Thymus (tissue), 11 donors: ENCODE data around the gene DIP2C. TPM values are rescaled to one million over a fixed set of nuclear protein-coding genes. Genes with fewer than 3 reads are reported as not detected.
"Not testable (repeated sequence)": the region's sequence is repeated elsewhere in the genome, so short reads cannot be mapped to it uniquely, and the experiment has no call there.

Experiments used
- DNase-seq, 9 donors: peaks; one replicate each; pipeline ENCODE4 v3.0.0-alpha.2; 2013; ENCODE audit warnings: low spot score in 9 of 9, low read depth in 6 of 9, missing footprints in 1 of 9
- H3K27ac ChIP-seq, 2 donors: one replicate each; pipeline ENCODE4 v1.5.1; 2013; ENCODE audit warnings: control low read depth in 1 of 2, low read depth in 1 of 2, low read length in 1 of 2, mild to moderate bottlenecking in 1 of 2, moderate library complexity in 1 of 2
- H3K27me3 ChIP-seq, 2 donors: one replicate each; pipeline ENCODE4 v1.5.1; 2013; ENCODE audit warnings: low read length in 1 of 2; ENCODE audit not compliant: control insufficient read depth in 2 of 2, insufficient read depth in 1 of 2
- H3K36me3 ChIP-seq, 2 donors: one replicate each; pipeline ENCODE4 v1.5.1; 2013; ENCODE audit warnings: low read length in 1 of 2, mild to moderate bottlenecking in 1 of 2, moderate library complexity in 1 of 2; ENCODE audit not compliant: control insufficient read depth in 2 of 2, insufficient read depth in 2 of 2
- H3K4me1 ChIP-seq, 2 donors: one replicate each; pipeline ENCODE4 v1.5.1; 2013; ENCODE audit warnings: low read length in 2 of 2; ENCODE audit not compliant: control insufficient read depth in 2 of 2, insufficient read depth in 2 of 2
- H3K4me3 ChIP-seq, 2 donors: one replicate each; pipeline ENCODE4 v1.5.1; 2013; ENCODE audit warnings: low read length in 2 of 2, control low read depth in 1 of 2, mild to moderate bottlenecking in 1 of 2
- H3K9me3 ChIP-seq, 2 donors: one replicate each; pipeline ENCODE4 v1.5.1; 2013; ENCODE audit warnings: low read length in 1 of 2, mild to moderate bottlenecking in 1 of 2; ENCODE audit not compliant: control insufficient read depth in 2 of 2, insufficient read depth in 1 of 2
- WGBS: extraction: QIAGEN DNeasy Blood & Tissue Kit; methylation state at CpG from one replicate; pipeline ENCODE4 v1.1.7; 2013; 5-methylcytosine and 5-hydroxymethylcytosine counted together
- polyA plus RNA-seq: library from polyadenylated mRNA; stranded (reverse); fragments of 200-250 nt; gene quantifications from one replicate; pipeline ENCODE4 v1.2.3, GENCODE V29; 2013
- total RNA-seq: library from RNA; stranded (reverse); fragments of 120-200 nt; gene quantifications from one replicate; pipeline ENCODE4 v1.2.4, GENCODE V29; 2013
- donor health status: healthy.

Gene DIP2C
- total and polyA plus RNA-seq, 2 donors: 2.2 to 3.4 TPM

GRCh38 chr10:657816-658350, 31.6 kb downstream of the DIP2C start:
- not testable (repeated sequence) for DNase-seq, H3K36me3 ChIP-seq, H3K4me1 ChIP-seq, H3K4me3 ChIP-seq, H3K27ac ChIP-seq, H3K27me3 ChIP-seq, H3K9me3 ChIP-seq
- 97% methylated on average over 9 of the region's 11 CpGs for WGBS

DNA sequence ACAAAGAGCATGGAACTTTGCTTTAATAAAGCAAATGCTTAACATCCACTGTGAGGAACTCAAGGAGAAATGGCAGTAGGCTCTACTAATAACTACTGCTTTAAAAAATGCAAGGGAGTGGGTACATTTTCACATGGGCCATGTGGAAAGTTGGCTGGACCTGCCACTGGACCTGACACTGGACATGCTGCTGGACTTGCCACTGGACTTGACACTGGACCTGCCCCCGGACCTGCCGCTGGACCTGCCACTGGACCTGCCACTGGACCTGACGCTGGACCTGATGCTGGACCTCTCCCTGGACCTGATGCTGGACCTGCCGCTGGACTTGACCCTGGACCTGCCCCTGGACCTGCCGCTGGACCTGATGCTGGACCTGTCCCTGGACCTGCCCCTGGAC, 32.6 kb downstream of the DIP2C start:
- no peaks in the 10 kb centered on the region for H3K36me3 ChIP-seq
- no peak overlapping the region for H3K4me3 ChIP-seq
- H3K27me3 ChIP-seq: no peaks in the 10 kb centered on the region
- H3K4me1 ChIP-seq: peaks cover 0 to 10% of the 10 kb centered on the region in 2 donors
- no peaks in the 10 kb centered on the region for H3K9me3 ChIP-seq
- 80% methylated on average over 5 of the region's 5 CpGs for WGBS
- no peak overlapping the region for H3K27ac ChIP-seq
- no peak for DNase-seq

- Histone ChIP-seq H3K9me3 (no peaks in the 10 kb centered on the region), H3K36me3 (no peaks in the 10 kb centered on the region), H3K4me3 (no peak overlapping the region), H3K27me3 (no peaks in the 10 kb centered on the region), H3K4me1 (no peaks in the 10 kb centered on the region), H3K27ac (no peak overlapping the region)
- 96% methylated on average over 8 of the region's 8 CpGs for WGBS
- DNase-seq: no peak
These were observed 34.3 kb downstream of the DIP2C start for GRCh38 chr10:655184-655583.

GRCh38 chr10:654647-654996, 34.8 kb downstream of the DIP2C start:
- Histone ChIP-seq H3K9me3 (no peaks in the 10 kb centered on the region), H3K4me1 (no peaks in the 10 kb centered on the region), H3K36me3 (no peaks in the 10 kb centered on the region), H3K4me3 (no peak overlapping the region), H3K27ac (no peak overlapping the region), H3K27me3 (no peaks in the 10 kb centered on the region)
- DNase-seq: no peak
- WGBS: 92% methylated on average over 6 of the region's 6 CpGs

DNA sequence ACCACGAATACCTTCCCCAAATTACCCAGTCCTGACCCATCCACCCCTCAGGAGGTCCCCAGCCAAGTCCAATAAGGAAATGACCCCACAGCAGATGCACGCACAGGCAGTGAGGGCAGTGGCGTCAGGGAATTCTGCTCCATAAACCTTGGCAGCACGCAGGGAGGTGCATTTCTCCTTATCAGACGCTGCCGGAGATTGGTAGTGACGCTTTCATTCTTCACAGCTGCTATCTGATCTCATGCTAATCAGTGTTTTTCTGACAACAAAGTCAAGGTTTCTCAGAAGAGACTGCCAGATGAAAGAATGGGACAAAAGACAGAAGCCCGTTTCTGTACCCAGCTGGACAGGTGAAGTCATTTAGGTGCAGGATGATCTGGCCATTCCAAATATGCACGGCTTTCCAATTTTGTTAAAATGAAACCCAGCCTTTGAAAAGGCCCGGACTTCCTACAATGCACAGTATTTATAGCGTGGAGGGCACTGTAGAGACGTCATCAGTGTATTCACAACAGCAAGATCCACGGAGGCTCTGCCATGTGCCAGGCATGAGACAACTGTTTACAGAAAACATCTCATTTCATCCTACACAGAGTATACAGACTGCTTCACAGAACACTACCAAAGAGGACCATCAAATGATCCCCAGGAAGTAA, 35.3 kb downstream of the DIP2C start:
- Histone ChIP-seq H3K27me3 (no peaks in the 10 kb centered on the region), H3K9me3 (no peaks in the 10 kb centered on the region), H3K27ac (peak overlapping the region in 1 of 2 donors; percentile 26), H3K4me1 (no peaks in the 10 kb centered on the region), H3K4me3 (no peak overlapping the region), H3K36me3 (no peaks in the 10 kb centered on the region)
- no peak for DNase-seq
- 58% methylated on average over 13 of the region's 13 CpGs for WGBS

DNA sequence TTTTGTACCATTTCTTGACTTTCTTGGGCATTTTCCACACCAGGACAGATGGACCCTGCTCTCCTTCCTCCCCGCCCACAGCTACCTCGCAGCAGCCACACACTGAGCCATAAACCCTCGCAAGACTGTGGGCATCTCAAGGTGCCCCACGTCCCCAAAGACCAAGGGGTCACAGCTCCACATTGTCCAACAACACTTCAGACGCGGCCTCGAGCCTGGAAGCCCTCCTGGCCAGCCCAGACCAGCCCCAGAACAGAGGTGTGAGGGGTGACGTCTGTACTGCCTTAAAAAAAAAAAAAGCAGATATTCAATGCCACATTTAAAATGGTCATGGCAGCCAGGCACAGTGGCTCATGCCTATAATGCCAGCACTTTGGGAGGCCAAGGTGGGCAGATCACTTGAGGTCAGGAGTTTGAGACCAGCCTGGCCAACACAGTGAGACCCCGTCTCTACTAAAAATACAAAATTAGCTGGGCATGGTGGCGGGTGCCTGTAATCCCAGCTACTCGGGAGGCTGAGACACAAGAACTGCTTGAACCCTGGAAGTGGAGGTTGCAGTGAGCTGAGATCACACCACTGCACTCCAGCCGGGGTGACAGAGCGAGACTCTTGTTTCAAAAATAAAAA, 36.5 kb downstream of the DIP2C start:
- not testable (repeated sequence) for H3K36me3 ChIP-seq, H3K9me3 ChIP-seq, H3K4me3 ChIP-seq, DNase-seq, H3K27ac ChIP-seq, H3K27me3 ChIP-seq, H3K4me1 ChIP-seq
- WGBS: 94% methylated on average over 13 of the region's 13 CpGs

GRCh38 chr10:652233-652632, 37.2 kb downstream of the DIP2C start:
- H3K4me1 ChIP-seq: no peaks in the 10 kb centered on the region
- no peak for DNase-seq
- WGBS: 96% methylated on average over 15 of the region's 15 CpGs
- H3K27me3 ChIP-seq: no peaks in the 10 kb centered on the region
- H3K4me3 ChIP-seq: no peak overlapping the region
- no peaks in the 10 kb centered on the region for H3K9me3 ChIP-seq
- no peaks in the 10 kb centered on the region for H3K36me3 ChIP-seq
- no peak overlapping the region for H3K27ac ChIP-seq

- Histone ChIP-seq H3K36me3 (no peaks in the 10 kb centered on the region), H3K27ac (no peak overlapping the region), H3K4me3 (no peak overlapping the region), H3K4me1 (no peaks in the 10 kb centered on the region), H3K27me3 (no peaks in the 10 kb centered on the region), H3K9me3 (no peaks in the 10 kb centered on the region)
- WGBS: 93% methylated on average over 12 of the region's 12 CpGs
- no peak for DNase-seq
These were observed 37.8 kb downstream of the DIP2C start for GRCh38 chr10:651692-652091.

DNA sequence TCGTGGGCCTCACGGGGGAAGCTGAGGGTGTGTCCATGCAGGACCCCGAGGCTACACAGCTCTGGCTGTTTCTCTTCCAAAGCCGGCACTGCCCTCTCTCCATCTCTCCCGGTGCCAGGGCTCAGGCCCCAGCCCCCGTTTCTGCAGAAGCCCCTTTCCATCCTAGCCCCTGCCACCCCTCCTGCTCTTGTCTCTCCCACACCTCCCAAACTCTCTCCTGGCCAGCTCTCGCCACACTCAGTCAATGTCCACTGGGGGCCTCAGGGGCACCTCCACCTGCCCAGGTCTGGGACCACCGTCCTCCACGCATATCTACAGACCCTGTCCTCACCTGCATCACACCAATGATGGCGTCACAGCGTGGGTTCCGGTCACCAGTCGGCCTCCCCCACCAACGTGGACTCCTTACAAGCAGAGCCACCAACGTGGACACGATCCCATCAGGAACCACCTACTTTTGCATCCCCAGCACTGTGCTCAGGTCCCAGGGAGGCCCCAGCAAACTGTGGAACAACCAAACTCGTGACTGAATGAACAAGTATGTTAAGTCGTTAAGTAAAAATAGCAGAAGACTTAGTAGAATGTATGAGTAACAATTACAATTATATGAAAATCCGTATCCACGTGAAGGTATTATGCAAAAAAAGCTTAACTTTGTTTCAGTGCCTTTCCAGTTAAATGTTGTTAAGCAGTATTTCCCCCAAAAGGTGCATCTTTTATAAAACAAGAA, 38.4 kb downstream of the DIP2C start:
- no peak for DNase-seq
- Histone ChIP-seq H3K4me3 (no peak overlapping the region), H3K27ac (no peak overlapping the region), H3K27me3 (no peaks in the 10 kb centered on the region), H3K36me3 (no peaks in the 10 kb centered on the region), H3K4me1 (no peaks in the 10 kb centered on the region), H3K9me3 (no peaks in the 10 kb centered on the region)
- 92% methylated on average over 20 of the region's 20 CpGs for WGBS
